Colonic mucosa (tissue), 4 donors: ENCODE data around the gene EFNA1. TPM values are rescaled to one million over a fixed set of nuclear protein-coding genes. Genes with fewer than 3 reads are reported as not detected.

Experiments used
- DNase-seq: peaks from one replicate; pipeline ENCODE4 v3.0.0-alpha.2; 2020
- H3K27ac ChIP-seq: fragments of 200-600 bp; one replicate; pipeline ENCODE4 v1.8.0; 2021
- H3K27me3 ChIP-seq: fragments of 200-600 bp; one replicate; pipeline ENCODE4 v1.8.0; 2021
- H3K36me3 ChIP-seq: fragments of 200-600 bp; one replicate; pipeline ENCODE4 v1.8.0; 2021
- H3K4me1 ChIP-seq: fragments of 200-600 bp; one replicate; pipeline ENCODE4 v1.8.0; 2021; ENCODE audit warnings: mild to moderate bottlenecking
- H3K4me3 ChIP-seq: fragments of 200-600 bp; one replicate; pipeline ENCODE4 v1.8.0; 2021
- H3K9ac ChIP-seq, 2 donors: one replicate each; pipeline ENCODE4 v1.7.0; 2013; ENCODE audit warnings: control low read depth in 2 of 2, low read depth in 2 of 2, low read length in 2 of 2
- H3K9me3 ChIP-seq: fragments of 200-600 bp; one replicate; pipeline ENCODE4 v1.8.0; 2021
- intact Hi-C: fragments of 100-400 bp; cut with DNase I; formaldehyde crosslinking; loops from one replicate; pipeline ENCODE4 v1.14.1; 2022
- total RNA-seq, 2 donors: library from RNA; stranded (reverse); fragmentation: NEBNext Ultra II Directional in 1 of 2; extraction: Animal tissue kit (Norgen Biotek cat#: 25700) in 1 of 2; gene quantifications; one replicate each; pipeline ENCODE4 v1.2.1, GENCODE V29; 2021
- TF ChIP-seq, protein P1 (sequence below): fragments of 200-600 bp; IDR thresholded peaks from one replicate; pipeline ENCODE4 v1.8.0; 2022; ENCODE audit warnings: antibody characterized with exemption, mild to moderate bottlenecking
- donor health status: healthy.
- donor health status: DM: no; HTN: no; CAD: no.
- donor health status: DM: no; HTN: no; CAD: no.

Gene EFNA1
- total RNA-seq, 2 donors from 2014 or later, result 61.3 to 125 TPM

DNA sequence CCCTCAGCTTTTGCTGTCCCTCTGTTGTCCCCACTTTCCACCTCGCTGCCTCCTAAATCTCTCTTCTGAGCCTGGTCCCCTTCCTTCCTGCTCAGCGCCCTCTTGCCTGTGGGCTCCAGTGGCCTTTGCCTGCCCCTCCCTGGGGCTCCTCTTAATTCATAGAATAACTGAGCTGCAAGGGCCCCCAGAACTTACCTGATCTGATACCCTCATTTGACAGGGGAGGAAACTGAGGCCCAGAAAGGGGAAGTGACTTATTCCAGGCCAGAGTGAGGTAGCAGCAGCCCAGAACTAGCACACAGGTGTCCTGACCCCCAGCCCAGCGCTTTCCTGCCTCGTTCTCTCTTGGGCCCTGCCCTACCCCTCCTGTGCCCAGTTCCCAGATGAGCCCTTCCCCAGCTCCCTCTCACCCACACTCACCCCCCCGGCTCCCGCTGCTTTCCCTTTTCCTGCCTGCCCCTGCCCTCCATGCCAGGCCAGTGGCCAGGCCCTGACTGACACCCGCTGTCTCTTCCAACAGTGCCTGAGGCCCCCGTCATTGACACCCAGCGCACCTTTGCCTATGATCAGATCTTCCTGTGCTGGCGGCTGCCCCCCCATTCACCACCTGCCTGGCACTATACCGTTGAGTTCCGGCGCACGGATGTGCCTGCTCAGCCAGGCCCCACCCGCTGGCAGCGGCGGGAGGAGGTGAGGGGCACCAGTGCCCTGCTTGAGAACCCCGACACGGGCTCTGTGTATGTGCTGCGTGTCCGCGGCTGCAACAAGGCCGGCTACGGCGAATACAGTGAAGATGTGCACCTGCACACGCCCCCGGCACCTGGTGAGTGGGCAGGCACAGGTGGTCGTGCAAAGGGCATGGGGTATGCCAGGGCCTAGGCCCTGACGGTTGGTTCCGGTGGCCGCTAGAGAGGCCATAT, 51.7 kb downstream of the EFNA1 start:
- no peak overlapping the region for H3K4me3 ChIP-seq
- TF ChIP-seq, protein P1, sequence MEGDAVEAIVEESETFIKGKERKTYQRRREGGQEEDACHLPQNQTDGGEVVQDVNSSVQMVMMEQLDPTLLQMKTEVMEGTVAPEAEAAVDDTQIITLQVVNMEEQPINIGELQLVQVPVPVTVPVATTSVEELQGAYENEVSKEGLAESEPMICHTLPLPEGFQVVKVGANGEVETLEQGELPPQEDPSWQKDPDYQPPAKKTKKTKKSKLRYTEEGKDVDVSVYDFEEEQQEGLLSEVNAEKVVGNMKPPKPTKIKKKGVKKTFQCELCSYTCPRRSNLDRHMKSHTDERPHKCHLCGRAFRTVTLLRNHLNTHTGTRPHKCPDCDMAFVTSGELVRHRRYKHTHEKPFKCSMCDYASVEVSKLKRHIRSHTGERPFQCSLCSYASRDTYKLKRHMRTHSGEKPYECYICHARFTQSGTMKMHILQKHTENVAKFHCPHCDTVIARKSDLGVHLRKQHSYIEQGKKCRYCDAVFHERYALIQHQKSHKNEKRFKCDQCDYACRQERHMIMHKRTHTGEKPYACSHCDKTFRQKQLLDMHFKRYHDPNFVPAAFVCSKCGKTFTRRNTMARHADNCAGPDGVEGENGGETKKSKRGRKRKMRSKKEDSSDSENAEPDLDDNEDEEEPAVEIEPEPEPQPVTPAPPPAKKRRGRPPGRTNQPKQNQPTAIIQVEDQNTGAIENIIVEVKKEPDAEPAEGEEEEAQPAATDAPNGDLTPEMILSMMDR, result no peak
- peaks cover 6% of the 10 kb centered on the region for H3K4me1 ChIP-seq
- H3K27ac ChIP-seq, result no peak overlapping the region
- peak; percentile 19 for DNase-seq
- H3K27me3 ChIP-seq, result no peaks in the 10 kb centered on the region
- no peaks in the 10 kb centered on the region for H3K36me3 ChIP-seq
- intact Hi-C loops, result no loop called here
- H3K9ac ChIP-seq, result no peak overlapping the region
- no peaks in the 10 kb centered on the region for H3K9me3 ChIP-seq

DNA sequence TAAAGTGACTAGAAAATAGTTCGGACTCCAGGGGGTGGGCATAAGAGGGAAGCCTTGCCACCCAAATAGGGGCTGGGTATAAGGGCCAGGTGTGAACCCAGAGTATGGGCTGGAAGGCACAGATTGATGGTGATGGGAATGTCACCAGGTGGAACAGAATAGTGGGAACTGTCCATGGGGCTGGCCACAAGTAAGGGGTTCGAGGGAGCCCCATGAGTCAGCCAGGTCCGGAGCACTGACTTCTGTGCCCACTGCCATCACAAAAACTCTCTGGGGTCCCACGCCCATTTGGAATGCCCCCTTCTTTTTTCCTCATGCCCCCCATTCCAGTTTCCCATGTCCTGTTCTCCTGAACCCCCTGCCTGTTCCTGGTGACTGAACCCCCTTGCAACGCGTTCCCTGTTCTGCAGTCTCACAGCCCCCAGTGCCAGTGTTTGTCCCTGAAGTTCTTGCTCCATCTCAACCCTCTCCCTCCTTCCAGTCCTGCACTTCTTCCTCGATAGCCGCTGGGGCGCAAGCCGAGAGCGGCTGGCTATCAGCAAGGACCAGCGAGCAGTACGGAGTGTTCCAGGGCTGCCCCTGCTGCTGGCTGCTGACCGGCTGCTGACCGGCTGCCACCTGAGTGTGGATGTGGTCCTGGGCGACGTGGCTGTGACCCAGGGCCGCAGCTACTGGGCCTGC, 53.8 kb downstream of the EFNA1 start:
- TF ChIP-seq, protein P1, result no peak
- Histone ChIP-seq H3K36me3 (no peaks in the 10 kb centered on the region), H3K27me3 (no peaks in the 10 kb centered on the region), H3K9me3 (no peaks in the 10 kb centered on the region), H3K9ac (no peak overlapping the region), H3K4me3 (no peak overlapping the region), H3K27ac (no peak overlapping the region), H3K4me1 (peaks cover 11% of the 10 kb centered on the region)
- intact Hi-C loops, result no loop called here
- no peak for DNase-seq

DNA sequence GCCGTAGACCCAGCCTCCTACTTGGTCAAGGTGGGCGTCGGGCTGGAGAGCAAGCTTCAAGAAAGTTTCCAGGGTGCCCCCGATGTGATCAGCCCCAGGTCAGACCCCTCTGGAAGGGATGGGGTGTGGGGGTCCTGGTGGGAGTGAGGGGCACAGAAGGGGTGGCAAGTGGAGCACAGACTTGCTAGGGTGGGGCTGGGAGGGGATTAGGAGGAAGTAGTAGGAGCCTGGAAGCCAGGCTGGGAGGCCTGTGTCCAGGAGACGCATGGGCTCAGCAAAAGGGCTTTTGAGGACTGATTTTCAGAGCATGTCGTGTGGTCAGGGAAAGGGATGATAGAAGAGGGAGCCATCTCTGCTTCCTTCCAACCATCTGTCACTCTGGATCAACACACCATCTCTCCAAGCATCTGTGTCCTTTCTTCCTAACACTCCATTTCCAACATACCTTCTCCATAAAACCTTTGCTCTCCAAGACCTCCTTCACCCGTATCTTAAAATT, 54.4 kb downstream of the EFNA1 start:
- TF ChIP-seq, protein P1, result no peak
- Histone ChIP-seq H3K9ac (no peak overlapping the region), H3K9me3 (no peaks in the 10 kb centered on the region), H3K4me1 (peaks cover 9% of the 10 kb centered on the region), H3K36me3 (no peaks in the 10 kb centered on the region), H3K4me3 (no peak overlapping the region), H3K27ac (no peak overlapping the region), H3K27me3 (no peaks in the 10 kb centered on the region)
- DNase-seq, result no peak
- intact Hi-C loops, result no loop called here

DNA sequence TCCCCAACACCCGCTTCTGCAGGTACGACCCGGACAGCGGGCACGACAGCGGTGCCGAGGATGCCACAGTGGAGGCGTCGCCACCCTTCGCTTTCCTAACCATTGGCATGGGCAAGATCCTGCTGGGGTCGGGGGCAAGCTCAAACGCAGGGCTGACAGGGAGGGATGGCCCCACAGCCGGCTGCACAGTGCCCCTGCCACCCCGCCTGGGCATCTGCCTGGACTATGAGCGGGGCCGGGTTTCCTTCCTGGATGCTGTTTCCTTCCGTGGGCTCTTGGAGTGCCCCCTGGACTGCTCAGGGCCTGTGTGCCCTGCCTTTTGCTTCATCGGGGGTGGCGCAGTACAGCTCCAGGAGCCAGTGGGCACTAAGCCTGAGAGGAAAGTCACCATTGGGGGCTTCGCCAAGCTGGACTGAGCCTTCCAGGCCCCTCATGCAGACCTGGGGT, 56.1 kb downstream of the EFNA1 start:
- Histone ChIP-seq H3K27me3 (no peaks in the 10 kb centered on the region), H3K9me3 (no peaks in the 10 kb centered on the region), H3K36me3 (no peaks in the 10 kb centered on the region), H3K9ac (no peak overlapping the region), H3K4me3 (no peak overlapping the region), H3K4me1 (peaks cover 8% of the 10 kb centered on the region), H3K27ac (no peak overlapping the region)
- TF ChIP-seq, protein P1, result no peak
- DNase-seq, result no peak
- intact Hi-C loops, result no loop called here

DNA sequence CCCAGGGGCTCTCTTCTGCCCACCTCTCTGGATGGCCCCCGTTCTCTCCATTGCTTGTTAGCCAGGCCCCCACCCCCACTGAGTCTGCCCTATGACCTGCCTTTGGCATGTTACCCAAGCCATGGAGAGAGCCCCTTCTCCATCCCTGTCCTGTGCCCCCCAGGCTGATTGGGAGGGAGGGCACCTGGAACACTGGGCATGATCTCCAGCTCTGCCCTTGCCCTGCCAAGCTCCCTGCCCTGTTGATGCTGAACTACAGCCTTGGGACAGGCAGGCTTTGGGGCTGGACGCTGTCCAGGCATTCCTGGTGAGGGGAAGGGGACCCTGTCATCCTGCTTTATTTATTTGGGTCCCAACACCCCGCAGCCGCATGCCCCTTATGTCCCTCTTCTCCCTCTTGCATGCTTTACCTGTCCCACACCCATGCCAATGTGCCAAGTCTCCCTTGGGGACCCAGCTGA, 56.7 kb downstream of the EFNA1 start:
- no peak overlapping the region for H3K4me3 ChIP-seq
- no peaks in the 10 kb centered on the region for H3K36me3 ChIP-seq
- H3K4me1 ChIP-seq, result peaks cover 8% of the 10 kb centered on the region
- no peak for DNase-seq
- H3K9ac ChIP-seq, result peak overlapping the region in 1 of 2 donors; percentile 77
- intact Hi-C loops, result no loop called here
- no peaks in the 10 kb centered on the region for H3K9me3 ChIP-seq
- TF ChIP-seq, protein P1, result no peak
- no peaks in the 10 kb centered on the region for H3K27me3 ChIP-seq
- H3K27ac ChIP-seq, result peak overlapping the region; percentile 55

Other genes starting within 250 kb of the EFNA1 start
- 10 to 100 TPM; 32.0 to 46.5 TPM for gene PMVK, start 191.2 kb upstream of the EFNA1 start, total RNA-seq
- 10 to 100 TPM; 22.0 to 51.4 TPM for gene PBXIP1, start 171.8 kb upstream of the EFNA1 start, total RNA-seq
- gene PYGO2, start 166.1 kb upstream of the EFNA1 start, total RNA-seq, result 10 to 100 TPM; 25.8 to 33.8 TPM
- gene SHC1, start 157.1 kb upstream of the EFNA1 start, total RNA-seq, result 100 to 1,000 TPM in 1 of 2 donors, 10 to 100 TPM in 1; 98.3 to 104 TPM
- gene CKS1B, start 153.2 kb upstream of the EFNA1 start, total RNA-seq, result 10 to 100 TPM; 49.5 to 76.5 TPM
- gene FLAD1, start 144.5 kb upstream of the EFNA1 start, total RNA-seq, result 10 to 100 TPM; 28.2 to 46.1 TPM
- not detected for gene LENEP, start 134.3 kb upstream of the EFNA1 start, total RNA-seq
- 100 to 1,000 TPM; 185 to 205 TPM for gene ZBTB7B, start 125.1 kb upstream of the EFNA1 start, total RNA-seq
- 1 to 10 TPM; 1.7 to 1.9 TPM for gene DCST2, start 94.1 kb upstream of the EFNA1 start, total RNA-seq
- not detected for gene DCST1, start 94.1 kb upstream of the EFNA1 start, total RNA-seq
- 100 to 1,000 TPM; 101 to 228 TPM for gene ADAM15, start 76.6 kb upstream of the EFNA1 start, total RNA-seq
- 10 to 100 TPM; 26.1 to 27.2 TPM for gene EFNA4, start 64.1 kb upstream of the EFNA1 start, total RNA-seq
- 10 to 100 TPM; 12.7 to 21.4 TPM for gene EFNA3, start 49.0 kb upstream of the EFNA1 start, total RNA-seq
- gene SLC50A1, start 8.0 kb downstream of the EFNA1 start, total RNA-seq, result 100 to 1,000 TPM; 102 to 130 TPM
- gene DPM3, start 12.7 kb downstream of the EFNA1 start, total RNA-seq, result 100 to 1,000 TPM; 149 to 182 TPM
- gene KRTCAP2, start 45.4 kb downstream of the EFNA1 start, total RNA-seq, result 100 to 1,000 TPM; 140 to 172 TPM
- gene TRIM46, start 46.0 kb downstream of the EFNA1 start, total RNA-seq, result under 1 TPM; 0.10 to 0.19 TPM
- gene THBS3, start 80.0 kb downstream of the EFNA1 start, total RNA-seq, result 10 to 100 TPM; 12.2 to 16.0 TPM
- gene MTX1, start 80.8 kb downstream of the EFNA1 start, total RNA-seq, result 10 to 100 TPM; 37.5 to 55.8 TPM
- 10 to 100 TPM; 22.0 to 34.2 TPM for gene ENTREP3, start 127.6 kb downstream of the EFNA1 start, total RNA-seq
- 10 to 100 TPM; 41.5 to 67.7 TPM for gene SCAMP3, start 134.5 kb downstream of the EFNA1 start, total RNA-seq
- 10 to 100 TPM; 31.7 to 66.4 TPM for gene CLK2, start 145.6 kb downstream of the EFNA1 start, total RNA-seq
- 10 to 100 TPM; 12.4 to 12.8 TPM for gene HCN3, start 149.6 kb downstream of the EFNA1 start, total RNA-seq
- gene PKLR, start 173.6 kb downstream of the EFNA1 start, total RNA-seq, result 1 to 10 TPM; 1.6 to 2.9 TPM
- gene FDPS, start 181.0 kb downstream of the EFNA1 start, total RNA-seq, result 100 to 1,000 TPM; 300 to 501 TPM
- 100 to 1,000 TPM in 1 of 2 donors, 10 to 100 TPM in 1; 68.4 to 113 TPM for gene RUSC1, start 193.0 kb downstream of the EFNA1 start, total RNA-seq